Suprapubic skin (tissue), 4 donors: ENCODE data around the gene ADAMTS10. TPM values are rescaled to one million over a fixed set of nuclear protein-coding genes. Genes with fewer than 3 reads are reported as not detected.
"Not testable (repeated sequence)": the region's sequence is repeated elsewhere in the genome, so short reads cannot be mapped to it uniquely, and the experiment has no call there.

Source experiments
- DNase-seq, 2 donors: peaks; one replicate each; pipeline ENCODE4 v3.0.0-alpha.2; 2019; ENCODE audit warnings: low spot score in 2 of 2
- H3K27ac ChIP-seq: fragments of 200-600 bp; sonication (generic); one replicate; pipeline ENCODE4 v1.5.1; 2019
- H3K27me3 ChIP-seq: fragments of 200-600 bp; sonication (generic); one replicate; pipeline ENCODE4 v1.5.1; 2019
- H3K36me3 ChIP-seq: fragments of 200-600 bp; sonication (generic); one replicate; pipeline ENCODE4 v1.5.1; 2019
- H3K4me1 ChIP-seq: fragments of 200-600 bp; sonication (generic); one replicate; pipeline ENCODE4 v1.5.1; 2019
- H3K4me3 ChIP-seq: fragments of 200-600 bp; sonication (generic); one replicate; pipeline ENCODE4 v1.5.1; 2019; ENCODE audit warnings: mild to moderate bottlenecking
- H3K9me3 ChIP-seq: fragments of 200-600 bp; sonication (generic); one replicate; pipeline ENCODE4 v1.5.1; 2019
- EP300 ChIP-seq: sonication (generic); formaldehyde crosslinking; IDR thresholded peaks from one replicate; pipeline ENCODE4 v1.6.1; 2017; ENCODE audit warnings: antibody characterized with exemption
- POLR2A ChIP-seq, 2 donors: fragments of 450-650 bp; IDR thresholded peaks; one replicate each; pipeline ENCODE4 v1.6.1; 2017; ENCODE audit warnings: antibody characterized with exemption in 2 of 2, mild to moderate bottlenecking in 2 of 2, moderate library complexity in 2 of 2
- POLR2AphosphoS5 ChIP-seq, 3 donors: sonication (generic); formaldehyde crosslinking; IDR thresholded peaks; one replicate each; pipeline ENCODE4 v1.6.1; 2017; ENCODE audit warnings: antibody characterized with exemption in 3 of 3
- WGBS: methylation state at CpG from one replicate; pipeline ENCODE4 v1.1.5; 2018; 5-methylcytosine and 5-hydroxymethylcytosine counted together
- total RNA-seq, 4 donors: library from RNA; depleted of rRNA; stranded (reverse); fragments of >200 nt; gene quantifications; one replicate each; pipeline ENCODE4 v1.1.0, GENCODE V29; 2016
- TF ChIP-seq, protein P1 (sequence below), 2 donors: fragments of 200-600 bp in 1 of 2; fragments of 450-650 bp in 1 of 2; sonication (generic) in 1 of 2; IDR thresholded peaks; one replicate each; pipeline ENCODE4 v1.5.1; 2016 to 2019; ENCODE audit warnings: antibody characterized with exemption in 2 of 2, mild to moderate bottlenecking in 1 of 2, moderate library complexity in 1 of 2

The ADAMTS10 gene
- total RNA-seq, 4 donors from 2014 or later: 1.8 to 39.6 (median 6.2) TPM

DNA sequence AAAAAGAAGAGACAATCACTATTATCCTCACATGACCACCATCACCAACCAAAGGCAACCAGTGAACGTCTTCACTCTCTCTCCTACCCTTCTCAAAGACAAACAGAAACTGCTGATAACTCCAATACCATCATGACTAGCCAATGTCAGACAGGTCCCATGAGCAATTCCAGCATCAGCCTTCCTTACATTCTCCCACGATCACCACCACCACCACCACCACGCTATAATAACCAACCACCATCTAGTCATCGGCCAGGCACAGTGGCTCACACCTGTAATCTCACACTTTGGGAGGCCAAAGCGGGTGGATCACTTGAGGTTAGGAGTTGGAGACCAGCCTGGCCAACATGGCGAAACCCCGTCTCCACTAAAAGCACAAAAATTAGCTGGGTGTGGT lies 37.2 kb downstream of the ADAMTS10 start:
- Histone ChIP-seq H3K4me1 (peaks cover 24% of the 10 kb centered on the region), H3K4me3 (no peak overlapping the region), H3K27me3 (no peaks in the 10 kb centered on the region), H3K36me3 (no peaks in the 10 kb centered on the region), H3K27ac (no peak overlapping the region), H3K9me3 (no peaks in the 10 kb centered on the region)
- DNase-seq: no peak
- WGBS: 88% methylated on average over 7 of the region's 7 CpGs
- TF ChIP-seq, protein P1, sequence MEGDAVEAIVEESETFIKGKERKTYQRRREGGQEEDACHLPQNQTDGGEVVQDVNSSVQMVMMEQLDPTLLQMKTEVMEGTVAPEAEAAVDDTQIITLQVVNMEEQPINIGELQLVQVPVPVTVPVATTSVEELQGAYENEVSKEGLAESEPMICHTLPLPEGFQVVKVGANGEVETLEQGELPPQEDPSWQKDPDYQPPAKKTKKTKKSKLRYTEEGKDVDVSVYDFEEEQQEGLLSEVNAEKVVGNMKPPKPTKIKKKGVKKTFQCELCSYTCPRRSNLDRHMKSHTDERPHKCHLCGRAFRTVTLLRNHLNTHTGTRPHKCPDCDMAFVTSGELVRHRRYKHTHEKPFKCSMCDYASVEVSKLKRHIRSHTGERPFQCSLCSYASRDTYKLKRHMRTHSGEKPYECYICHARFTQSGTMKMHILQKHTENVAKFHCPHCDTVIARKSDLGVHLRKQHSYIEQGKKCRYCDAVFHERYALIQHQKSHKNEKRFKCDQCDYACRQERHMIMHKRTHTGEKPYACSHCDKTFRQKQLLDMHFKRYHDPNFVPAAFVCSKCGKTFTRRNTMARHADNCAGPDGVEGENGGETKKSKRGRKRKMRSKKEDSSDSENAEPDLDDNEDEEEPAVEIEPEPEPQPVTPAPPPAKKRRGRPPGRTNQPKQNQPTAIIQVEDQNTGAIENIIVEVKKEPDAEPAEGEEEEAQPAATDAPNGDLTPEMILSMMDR (IDR thresholded peaks at IDR 0.05): no peak
- TF ChIP-seq POLR2AphosphoS5 (IDR thresholded peaks at IDR 0.05) (no peak), POLR2A (IDR thresholded peaks at IDR 0.05) (no peak), EP300 (no peak)

DNA sequence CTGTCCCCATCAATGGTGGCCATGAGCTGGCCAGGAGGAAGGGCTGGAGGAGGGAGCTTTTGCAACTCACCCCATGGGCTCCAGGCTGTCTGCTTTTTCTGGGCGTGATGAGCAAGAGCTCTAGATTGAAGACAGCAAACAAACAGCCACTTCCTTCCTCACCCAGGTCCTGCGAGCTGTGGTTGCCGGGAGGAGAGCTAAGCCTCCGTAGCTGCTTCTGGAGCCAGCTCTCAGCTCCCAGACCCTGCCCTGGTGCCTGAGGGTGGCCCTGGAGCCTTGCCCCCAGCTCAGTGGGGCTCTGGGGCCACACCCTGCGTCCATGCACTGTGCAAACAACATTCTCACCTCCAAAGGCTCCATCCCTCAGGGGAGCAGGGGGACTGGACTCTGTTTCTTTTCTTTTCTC lies 39.5 kb downstream of the ADAMTS10 start:
- Histone ChIP-seq H3K27me3 (no peaks in the 10 kb centered on the region), H3K4me3 (no peak overlapping the region), H3K27ac (no peak overlapping the region), H3K9me3 (no peaks in the 10 kb centered on the region), H3K4me1 (peaks cover 14% of the 10 kb centered on the region), H3K36me3 (no peaks in the 10 kb centered on the region)
- TF ChIP-seq, protein P1 (IDR thresholded peaks at IDR 0.05): no peak
- TF ChIP-seq POLR2A (IDR thresholded peaks at IDR 0.05) (no peak), POLR2AphosphoS5 (IDR thresholded peaks at IDR 0.05) (no peak), EP300 (no peak)
- DNase-seq: peak in 1 of 2 donors; percentile 62
- WGBS: 33% methylated on average over 2 of the region's 5 CpGs

DNA sequence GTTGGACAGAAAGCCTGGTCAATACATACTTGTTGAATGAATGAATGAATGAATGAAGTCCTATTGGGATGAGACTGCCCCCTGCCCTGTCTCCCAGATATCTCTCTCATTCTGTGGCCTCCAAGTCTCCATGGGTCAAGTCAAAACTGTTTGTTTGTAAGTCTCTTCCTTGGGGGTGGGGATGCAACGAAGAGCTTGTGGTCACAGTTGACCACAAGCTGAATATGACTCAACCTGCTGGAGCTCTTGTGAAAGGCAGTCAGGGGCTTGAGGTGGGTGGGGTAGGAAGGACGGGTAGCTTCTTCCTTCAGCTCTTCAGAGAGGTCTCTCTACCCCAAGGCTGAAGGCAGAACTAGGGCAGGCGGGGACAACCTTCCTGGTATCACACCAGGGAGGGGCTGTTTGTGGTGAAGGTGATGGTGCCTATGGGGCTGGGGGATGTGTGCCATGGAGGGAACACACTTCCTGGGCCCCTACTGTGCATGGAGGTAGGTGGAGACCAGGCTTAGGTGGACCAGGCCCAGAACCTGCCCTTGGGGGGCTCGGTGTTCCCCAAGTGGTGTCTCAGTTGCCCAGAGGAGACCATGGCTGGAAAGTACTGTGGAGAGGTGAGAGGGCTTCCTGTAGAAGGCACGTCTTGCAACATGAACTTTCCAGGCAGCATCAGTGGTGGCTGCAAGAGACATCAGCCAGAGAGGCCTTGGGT lies 41.3 kb downstream of the ADAMTS10 start:
- DNase-seq: peak in 1 of 2 donors; percentile 66
- Histone ChIP-seq H3K4me3 (no peak overlapping the region), H3K27me3 (no peaks in the 10 kb centered on the region), H3K36me3 (no peaks in the 10 kb centered on the region), H3K4me1 (peaks cover 7% of the 10 kb centered on the region), H3K27ac (no peak overlapping the region), H3K9me3 (no peaks in the 10 kb centered on the region)
- 56% methylated on average over 5 of the region's 5 CpGs for WGBS
- TF ChIP-seq, protein P1 (IDR thresholded peaks at IDR 0.05): no peak
- TF ChIP-seq POLR2A (IDR thresholded peaks at IDR 0.05) (no peak), EP300 (no peak), POLR2AphosphoS5 (IDR thresholded peaks at IDR 0.05) (no peak)

DNA sequence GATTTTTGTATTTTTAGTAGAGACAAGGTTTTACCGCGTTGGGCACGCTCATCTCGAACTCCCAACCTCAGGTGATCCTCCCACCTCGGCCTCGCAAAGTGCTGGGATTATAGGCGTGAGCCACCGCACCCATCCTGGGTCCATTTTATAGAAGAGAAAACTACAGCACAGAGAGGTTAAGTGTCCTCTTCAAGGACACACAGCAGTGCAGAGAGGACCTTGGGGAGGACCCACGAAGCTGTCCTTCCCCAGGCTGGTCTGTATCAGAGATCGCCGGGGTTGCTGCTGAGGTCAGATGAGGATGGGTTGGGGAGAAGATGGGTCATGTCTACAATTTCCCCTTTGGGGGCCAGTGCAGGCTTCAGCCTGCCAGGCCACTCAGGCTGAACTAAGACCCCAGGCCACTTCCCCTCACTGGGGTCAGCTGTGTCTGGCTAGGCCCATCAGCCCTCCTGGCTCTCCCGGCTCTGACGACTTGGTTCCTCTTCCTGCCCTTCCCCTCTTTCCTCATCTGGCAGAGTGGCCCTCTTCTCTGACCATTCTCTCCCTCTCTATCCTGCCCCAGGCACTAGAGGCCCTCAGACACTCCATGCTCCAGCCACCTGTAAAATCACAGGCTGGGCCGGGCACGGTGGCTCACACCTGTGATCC lies 42.9 kb downstream of the ADAMTS10 start:
- WGBS: 91% methylated on average over 15 of the region's 15 CpGs
- Histone ChIP-seq H3K27ac (no peak overlapping the region), H3K9me3 (no peaks in the 10 kb centered on the region), H3K36me3 (no peaks in the 10 kb centered on the region), H3K27me3 (no peaks in the 10 kb centered on the region), H3K4me1 (peaks cover 7% of the 10 kb centered on the region), H3K4me3 (no peak overlapping the region)
- DNase-seq: no peak
- TF ChIP-seq POLR2A (IDR thresholded peaks at IDR 0.05) (no peak), POLR2AphosphoS5 (IDR thresholded peaks at IDR 0.05) (no peak), EP300 (no peak)
- TF ChIP-seq, protein P1 (IDR thresholded peaks at IDR 0.05): no peak

DNA sequence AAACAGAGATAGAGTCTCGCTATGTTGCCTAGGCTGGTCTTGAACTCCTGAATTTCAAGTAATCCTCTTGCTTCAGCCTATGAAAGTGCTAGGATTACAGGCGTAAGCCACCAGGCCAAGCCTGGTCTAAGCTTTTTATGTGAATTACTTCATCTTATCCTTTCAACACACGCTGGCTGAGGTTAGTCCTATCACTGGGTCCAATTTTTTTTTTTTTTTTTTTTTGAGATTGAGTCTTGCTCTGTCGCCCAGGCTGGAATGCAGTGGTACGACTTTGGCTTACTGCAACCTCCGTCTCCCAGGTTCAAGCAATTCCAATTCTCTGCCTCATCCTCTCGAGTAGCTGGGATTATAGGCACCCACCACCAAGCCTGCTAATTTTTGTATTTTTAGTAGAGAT lies 43.7 kb downstream of the ADAMTS10 start:
- Histone ChIP-seq H3K27me3 (no peaks in the 10 kb centered on the region), H3K27ac (no peak overlapping the region), H3K4me1 (peaks cover 7% of the 10 kb centered on the region), H3K36me3 (no peaks in the 10 kb centered on the region), H3K9me3 (no peaks in the 10 kb centered on the region), H3K4me3 (no peak overlapping the region)
- no peak for TF ChIP-seq POLR2A (IDR thresholded peaks at IDR 0.05)
- TF ChIP-seq, protein P1 (IDR thresholded peaks at IDR 0.05): no peak
- no peak for TF ChIP-seq POLR2AphosphoS5 (IDR thresholded peaks at IDR 0.05)
- no peak for TF ChIP-seq EP300
- no peak for DNase-seq
- 68% methylated on average over 7 of the region's 7 CpGs for WGBS

DNA sequence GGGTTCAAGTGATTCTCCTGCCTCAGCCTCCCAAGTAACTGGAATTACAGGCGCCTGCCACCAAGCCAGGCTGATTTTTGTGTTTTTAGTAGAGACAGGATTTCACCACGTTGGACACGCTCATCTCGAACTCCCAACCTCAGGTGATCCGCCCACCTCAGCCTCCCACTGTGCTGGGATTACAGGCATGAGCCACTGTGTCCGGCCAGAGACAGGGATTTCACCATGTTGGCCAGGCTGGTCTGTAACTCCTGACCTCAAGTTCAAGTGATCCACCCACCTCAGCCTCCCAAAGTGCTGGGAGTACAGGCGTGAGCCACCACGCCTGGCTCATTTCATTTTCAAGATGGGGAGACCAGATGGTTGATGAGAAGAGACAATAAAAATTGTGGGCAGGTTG lies 45.6 kb downstream of the ADAMTS10 start:
- 95% methylated on average over 8 of the region's 8 CpGs for WGBS
- H3K4me3 ChIP-seq, H3K27me3 ChIP-seq, H3K36me3 ChIP-seq, H3K27ac ChIP-seq, H3K9me3 ChIP-seq, DNase-seq, H3K4me1 ChIP-seq: not testable (repeated sequence)
